GM11168 (cell line): Measurements from ENCODE around the gene CAMK1G.

Experiments used
- in situ Hi-C: fragments of 300-500 bp; cut with MboI; formaldehyde crosslinking; loops from one replicate; pipeline ENCODE4 v1.12.0; 2022; ENCODE audit warnings: low sequenced_read_pairs; ENCODE audit not compliant: unreplicated experiment

The CAMK1G gene

DNA sequence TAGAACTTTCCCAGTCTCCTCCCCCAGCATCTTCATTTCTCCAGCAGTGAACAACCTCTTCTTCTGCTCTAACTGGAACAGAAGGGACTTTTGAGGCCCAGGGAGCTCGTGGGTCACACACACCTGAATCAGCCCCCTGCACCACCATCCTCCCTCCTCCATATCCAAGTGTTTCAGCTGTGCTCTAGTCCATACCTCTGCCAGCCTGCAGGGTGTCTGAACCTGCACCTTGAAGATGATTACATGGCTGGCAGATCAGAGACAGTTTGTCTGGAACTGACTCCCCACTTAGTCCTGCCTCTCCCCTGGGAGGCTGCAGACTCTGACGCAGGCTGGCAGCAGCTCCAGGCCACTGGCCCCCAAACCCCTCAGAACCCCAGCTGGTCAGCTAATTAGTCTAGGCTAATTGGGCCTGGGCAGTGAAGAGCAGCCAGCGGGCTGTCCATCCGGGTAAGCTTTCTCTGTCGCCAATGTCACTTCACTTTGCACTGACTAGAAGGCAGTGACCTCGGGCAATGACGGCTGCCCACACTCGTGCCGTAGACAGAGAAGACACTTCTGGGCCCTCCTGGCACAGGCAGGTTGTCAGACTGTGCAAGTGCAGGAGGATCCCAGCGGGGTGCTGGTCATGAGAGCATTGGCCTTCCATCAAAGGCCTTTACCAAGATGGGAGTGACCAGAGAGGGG lies 12.2 kb downstream of the CAMK1G start:
- in situ Hi-C loops = no loop called here

DNA sequence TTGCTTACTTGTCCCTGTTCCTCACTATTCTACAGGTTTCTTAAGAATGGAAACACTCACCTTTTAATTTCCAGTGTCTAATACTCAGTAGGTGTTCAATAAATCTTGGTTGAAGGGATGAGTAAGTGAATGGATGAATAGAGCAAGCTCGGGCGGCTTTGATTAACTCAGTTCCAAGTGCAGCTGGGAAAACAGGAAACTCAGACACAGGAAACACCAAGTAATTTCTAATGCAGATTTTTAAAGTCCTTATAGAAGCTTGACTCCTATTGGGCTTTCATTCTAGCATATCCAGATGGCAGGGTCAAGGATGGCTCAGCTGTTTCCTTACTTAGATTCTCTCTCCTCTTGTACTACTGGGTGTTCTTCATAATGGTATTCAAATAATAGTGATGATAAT lies 14.0 kb downstream of the CAMK1G start:
- in situ Hi-C loops = no loop called here

DNA sequence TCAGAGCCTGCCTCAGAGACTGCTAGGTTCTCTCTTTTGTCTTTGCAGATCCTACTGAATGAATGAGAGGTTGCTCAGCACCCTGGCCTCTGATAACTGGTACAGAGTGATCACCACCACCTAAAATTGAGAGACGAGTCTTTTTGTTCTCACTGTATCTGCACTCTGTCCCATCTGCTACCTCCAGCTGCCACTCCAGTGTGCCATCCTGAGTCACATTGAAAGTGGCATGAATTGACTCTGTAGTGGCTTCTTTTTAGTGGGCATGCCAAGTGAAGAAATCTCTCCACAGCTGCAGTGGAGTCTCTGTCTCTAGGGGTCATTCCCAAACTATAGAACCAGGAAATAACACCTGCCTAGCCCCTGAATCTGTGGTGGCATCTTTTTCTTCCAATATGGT lies 14.7 kb downstream of the CAMK1G start:
- in situ Hi-C loops = no loop called here

DNA sequence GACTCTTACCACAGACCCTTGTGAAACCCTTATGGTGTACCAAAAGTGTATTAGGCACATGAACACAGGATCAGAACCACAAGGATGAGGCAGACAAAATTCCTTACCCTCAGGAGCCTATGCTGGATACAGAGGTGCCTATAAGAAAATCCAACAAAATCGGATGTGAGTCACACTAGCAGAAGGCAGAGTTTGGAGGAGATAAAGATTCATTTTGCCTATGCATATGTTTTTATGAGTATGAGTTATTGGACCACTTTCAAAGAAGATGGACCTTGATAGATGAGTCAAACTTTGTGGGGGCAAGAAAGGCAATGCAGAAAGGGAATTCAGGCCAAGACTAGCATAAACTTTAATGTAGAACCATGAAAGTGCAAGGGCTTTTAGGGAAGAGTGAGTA lies 17.0 kb downstream of the CAMK1G start:
- in situ Hi-C loops = no loop called here

DNA sequence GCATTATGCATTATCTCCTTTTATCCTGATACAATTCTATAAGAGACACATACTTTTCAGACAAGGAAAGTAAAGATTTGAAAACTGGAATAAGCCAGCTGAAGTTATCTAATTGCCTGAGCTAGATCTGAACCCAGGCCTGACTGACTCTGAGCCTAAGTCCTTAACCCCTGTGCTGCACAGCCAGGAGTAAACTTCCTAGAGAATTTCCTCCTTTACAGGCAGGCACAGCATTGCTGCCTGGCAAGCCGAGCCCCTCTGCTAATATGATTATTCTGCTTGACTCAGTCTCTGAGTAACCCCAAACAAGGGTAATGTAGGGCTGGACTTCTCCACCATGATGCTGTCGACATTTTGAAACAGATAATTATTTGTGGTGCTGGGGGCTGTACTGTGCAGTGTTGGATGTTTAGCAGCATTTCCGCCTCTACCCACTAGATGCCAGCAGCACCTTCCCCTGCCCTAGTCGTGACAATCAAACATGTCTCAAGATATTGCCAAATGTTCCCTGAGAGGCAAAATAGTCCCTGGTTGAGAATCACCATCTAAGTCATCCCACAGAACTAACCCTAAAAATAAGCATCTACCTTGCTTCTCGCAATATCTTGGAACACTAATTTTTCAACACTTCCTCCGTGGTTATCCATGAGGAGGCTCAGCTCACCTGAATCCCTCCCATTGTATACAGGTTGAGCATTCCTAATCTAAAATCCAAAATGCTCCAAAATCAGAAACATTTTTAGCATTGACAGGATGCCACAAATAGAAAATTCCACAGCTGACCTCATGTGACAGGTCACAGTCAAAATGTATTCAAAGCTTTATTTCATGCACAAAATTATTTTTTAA lies 18.5 kb downstream of the CAMK1G start:
- in situ Hi-C loops = no loop called here

DNA sequence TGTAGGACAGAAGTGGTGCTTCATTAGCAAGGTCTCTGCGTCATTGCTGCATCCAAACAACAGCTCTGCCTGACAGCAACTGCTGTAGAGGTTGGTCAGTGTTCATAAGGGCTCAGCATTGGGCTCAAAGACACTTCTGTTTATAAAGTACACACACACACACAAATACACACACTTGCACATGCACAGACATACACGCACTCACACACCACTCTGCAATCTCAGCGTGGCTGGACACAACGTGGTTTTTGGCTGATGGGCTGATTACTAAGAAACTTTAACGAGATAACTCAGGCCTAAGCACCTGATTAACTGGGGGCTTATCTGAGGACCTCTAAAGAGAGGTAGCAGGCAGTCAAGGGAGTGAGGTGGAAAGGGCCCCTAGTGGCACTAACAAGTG lies 20.4 kb downstream of the CAMK1G start:
- in situ Hi-C loops = no loop called here

DNA sequence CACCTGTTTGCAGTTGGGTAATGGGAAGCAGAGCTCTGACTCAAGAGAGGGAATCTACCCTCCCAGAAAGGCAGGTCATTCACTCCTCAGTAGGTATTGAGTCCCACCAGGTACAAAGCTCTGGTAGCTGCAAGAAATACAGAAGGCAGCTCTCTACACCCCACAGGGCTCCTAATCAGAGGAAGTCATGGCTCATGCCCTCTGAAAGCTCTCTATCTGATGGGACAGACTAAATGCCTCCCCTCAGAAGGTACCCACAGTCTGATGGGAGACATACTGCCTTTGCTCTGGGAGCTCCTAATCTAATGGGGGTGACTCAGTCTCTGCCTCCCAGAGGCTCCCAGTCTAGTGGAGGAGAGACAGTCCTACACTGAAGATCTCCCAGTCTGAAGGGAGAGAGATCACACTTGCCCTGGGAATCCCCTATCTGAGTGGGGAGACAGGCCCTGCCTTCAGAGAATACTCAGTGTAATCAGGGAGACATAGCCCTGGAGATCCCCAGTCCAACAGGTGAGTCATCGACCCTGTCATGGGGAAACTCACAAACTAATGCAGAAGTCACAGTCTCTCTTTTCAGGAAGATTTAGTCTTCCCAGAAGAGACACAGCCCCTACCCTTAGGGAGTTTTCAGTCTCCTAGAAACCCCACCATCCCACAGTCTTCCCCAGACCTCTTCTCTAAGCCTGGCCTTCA lies 23.7 kb downstream of the CAMK1G start:
- in situ Hi-C loops = no loop called here

DNA sequence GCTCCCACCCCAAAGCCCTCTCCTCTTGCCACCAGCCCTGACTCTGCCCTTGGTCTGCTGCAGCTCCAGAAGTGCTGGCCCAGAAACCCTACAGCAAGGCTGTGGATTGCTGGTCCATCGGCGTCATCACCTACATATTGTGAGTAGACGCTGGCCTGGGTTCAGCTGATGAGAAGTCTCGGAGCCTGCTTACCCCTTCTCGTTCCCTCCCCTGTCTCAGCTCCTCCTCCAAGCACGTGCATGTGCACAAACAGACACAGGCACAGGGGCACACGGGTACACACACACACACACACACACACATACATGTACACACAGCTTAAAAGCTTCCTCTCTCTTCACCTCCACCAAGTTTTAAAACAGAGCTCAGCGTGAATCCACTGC lies 24.3 kb downstream of the CAMK1G start:
- in situ Hi-C loops = no loop called here

DNA sequence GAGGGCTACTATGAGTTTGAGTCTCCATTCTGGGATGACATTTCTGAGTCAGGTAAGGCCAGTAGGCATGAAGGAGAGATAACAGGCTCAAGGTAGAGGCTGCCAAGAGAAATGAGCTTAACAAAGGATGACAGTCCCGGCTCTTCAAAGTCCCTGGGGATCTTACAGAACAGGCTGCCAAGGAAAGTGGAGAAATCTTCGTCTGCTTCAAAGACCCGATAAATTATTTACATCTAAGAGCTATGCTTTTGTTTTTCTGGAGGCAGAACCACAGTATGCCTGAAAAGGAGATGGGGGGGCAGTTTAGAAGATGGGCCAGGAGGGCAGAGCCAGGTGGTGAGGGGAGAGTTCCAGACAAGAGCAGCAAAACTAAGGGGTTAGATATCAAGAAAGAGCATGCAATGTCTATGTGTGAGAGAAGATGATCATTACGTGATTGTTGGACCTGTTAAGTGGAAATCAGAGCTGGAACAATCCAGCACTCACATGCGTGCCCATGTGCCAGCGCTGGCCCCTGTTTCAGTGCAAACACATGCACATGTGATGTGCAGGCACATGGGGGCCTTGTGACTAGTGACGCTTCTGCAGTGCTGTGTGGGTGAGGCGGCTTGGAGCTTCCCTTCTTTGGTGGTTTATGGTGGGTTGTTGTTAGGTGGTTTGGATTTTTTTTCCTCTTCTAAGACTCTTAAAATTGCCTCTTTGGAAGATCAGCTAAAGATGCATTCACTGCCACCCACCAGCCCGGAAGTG lies 25.7 kb downstream of the CAMK1G start:
- in situ Hi-C loops = no loop called here

DNA sequence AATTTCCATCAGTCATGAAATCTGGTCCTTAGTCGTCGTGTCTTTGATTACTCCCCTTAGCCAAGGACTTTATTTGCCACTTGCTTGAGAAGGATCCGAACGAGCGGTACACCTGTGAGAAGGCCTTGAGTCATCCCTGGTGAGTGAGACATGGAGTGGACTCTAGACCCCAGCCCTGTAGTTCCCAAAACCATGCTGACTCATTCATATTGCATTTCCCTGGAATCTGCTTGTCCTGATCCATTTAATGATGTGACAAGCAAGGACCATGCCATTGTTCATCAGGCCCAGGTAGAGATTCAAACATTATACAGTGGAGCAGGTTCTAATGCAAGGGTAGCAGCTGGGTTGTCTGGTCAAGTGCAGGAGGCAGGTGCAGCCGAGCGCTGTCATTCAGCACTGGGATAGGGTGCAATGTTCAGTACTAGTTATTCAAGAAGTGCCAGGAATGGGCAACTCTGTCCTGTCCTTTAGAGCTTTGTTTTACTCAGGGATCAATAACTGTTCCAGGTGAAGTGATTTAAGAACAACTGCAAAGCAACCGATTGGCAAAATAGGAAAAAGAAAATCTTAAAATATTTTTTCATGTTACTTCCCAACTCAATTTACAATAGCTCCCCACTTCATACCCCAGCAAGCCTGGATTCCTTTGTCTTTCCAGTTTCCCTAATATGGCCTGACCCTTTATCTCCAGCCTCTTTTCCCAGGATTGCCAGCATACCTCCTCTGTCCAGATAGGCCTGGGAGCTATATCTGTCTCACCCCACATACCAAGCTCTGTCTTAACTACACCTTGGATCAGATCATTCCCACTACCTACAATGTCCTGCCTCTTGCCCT lies 26.5 kb downstream of the CAMK1G start:
- in situ Hi-C loops = no loop called here

DNA sequence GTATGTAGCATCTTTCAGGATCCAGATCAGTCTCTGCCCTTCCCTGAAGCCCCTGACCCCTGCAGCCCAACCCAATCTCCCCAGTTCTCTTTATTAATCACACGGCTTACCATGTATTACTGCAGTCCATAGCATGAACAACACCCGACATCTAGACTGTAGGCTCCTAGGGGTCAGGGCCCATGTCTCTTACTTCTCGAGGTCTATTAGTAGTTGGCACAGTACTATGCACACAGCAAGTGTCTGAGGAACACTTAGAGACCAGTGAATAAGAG lies 27.1 kb downstream of the CAMK1G start:
- in situ Hi-C loops = no loop called here

DNA sequence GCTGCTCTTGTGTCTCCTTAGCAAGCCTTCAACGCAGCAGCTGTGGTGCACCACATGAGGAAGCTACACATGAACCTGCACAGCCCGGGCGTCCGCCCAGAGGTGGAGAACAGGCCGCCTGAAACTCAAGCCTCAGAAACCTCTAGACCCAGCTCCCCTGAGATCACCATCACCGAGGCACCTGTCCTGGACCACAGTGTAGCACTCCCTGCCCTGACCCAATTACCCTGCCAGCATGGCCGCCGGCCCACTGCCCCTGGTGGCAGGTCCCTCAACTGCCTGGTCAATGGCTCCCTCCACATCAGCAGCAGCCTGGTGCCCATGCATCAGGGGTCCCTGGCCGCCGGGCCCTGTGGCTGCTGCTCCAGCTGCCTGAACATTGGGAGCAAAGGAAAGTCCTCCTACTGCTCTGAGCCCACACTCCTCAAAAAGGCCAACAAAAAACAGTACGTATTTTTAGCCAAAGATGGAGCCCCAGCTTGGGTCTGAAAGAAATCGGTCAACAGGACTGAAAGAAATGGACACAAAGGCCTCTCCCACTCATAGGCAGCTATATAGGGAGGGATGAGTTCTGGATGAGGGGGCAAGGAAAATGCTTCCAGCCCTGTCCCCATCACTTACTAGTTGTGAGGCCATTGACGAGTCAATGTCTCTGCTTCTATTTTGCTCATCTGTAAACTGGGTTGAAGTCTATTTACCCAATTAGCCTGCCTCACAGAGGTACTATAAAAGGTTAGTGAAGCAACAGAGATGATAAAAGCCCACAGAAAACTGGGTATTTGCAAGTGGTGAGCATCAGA lies 28.5 kb downstream of the CAMK1G start:
- in situ Hi-C loops = no loop called here

DNA sequence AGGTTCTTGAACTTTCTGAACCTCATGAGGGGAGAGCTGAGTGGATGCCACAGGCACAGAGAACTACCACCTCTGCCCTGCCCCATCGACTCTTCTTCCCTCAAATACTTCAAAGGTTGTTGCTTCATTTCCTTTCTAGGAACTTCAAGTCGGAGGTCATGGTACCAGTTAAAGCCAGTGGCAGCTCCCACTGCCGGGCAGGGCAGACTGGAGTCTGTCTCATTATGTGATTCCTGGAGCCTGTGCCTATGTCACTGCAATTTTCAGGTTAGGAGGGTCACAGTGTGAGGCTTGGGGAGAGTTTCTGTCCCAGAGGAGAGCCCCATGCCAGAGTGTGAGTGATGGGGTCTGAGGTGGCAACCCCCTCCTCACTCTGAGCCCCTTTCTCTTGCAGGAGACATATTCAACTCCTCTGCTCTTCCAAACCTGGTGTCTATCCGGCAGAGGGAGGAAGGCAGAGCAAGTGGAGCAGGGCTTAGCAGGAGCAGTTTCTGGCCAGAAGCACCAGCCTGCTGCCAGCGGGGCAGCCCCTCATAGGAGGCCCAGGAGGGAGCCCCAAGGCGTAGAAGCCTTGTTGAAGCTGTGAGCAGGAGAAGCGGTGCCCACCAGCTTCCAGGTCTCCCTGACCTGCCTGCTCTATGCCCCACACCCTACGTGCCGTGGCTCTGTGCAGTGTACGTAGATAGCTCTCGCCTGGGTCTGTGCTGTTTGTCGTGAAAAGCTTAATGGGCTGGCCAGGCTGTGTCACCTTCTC lies 29.3 kb downstream of the CAMK1G start:
- in situ Hi-C loops = no loop called here

DNA sequence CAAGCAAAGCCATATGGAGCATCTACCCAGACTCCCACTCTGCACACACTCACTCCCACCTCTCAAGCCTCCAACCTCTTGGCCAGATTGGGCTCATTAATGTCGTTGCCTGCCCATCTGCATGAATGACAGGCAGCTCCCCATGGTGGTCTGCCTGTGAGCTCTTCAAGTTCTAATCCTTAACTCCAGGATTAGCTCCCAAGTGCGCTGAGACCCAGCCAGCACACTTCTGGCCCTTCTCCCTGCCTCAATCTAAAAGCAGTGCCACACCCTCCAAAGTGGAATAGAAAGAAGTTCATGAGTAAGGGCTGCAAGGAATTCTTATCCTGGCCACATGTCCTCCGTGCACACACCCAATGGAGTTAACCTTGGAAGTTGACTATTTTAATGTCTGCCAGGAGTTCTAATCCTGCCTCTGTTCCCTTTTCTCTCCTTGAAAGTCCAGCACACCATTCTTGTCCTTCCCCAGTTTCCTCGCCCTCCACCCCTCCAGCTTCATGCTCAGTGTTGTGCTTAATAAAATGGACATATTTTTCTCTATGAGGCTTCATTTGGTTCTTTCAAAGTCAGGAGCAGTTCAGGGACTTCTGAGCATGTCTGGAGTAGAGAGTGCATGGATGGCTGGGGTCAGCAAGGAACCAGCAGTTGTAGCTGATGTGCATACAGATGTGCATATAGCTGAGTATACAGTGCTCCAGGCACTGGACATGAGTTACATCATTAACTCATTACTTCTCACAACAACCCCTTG lies 30.1 kb downstream of the CAMK1G start:
- in situ Hi-C loops = no loop called here

DNA sequence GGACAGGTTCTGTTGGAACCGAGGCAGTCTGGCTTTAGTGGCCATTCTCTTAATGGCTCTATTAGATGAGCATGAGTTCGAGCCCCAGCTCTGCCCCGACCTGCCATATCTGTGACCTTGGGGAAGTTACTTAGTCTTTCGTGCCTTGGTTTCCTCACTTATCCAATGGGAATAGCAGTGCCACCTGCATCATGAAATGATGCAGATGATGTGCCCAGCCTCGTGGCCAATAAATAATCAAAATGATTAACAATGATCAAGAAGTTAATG lies 30.6 kb downstream of the CAMK1G start:
- in situ Hi-C loops = no loop called here

DNA sequence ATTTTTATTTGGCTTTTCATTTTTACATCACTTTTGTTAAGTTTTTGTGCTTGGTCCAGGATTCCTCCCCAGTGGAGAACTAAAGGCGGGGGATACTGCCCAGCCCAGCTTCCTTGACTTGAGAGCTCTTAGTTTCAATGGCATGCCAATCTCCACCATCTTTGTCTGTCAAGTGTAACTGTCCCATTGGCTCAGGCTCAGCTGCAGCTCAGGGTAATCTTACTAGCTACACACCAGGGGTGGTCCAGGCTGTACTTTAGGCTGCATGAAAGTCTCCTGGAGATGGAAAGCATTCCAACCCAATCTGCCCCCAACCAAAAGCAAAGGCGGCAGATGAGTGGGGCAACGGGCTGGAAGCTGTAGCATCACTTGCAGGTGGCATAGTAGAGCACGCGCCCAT lies 31.4 kb downstream of the CAMK1G start:
- in situ Hi-C loops = no loop called here

DNA sequence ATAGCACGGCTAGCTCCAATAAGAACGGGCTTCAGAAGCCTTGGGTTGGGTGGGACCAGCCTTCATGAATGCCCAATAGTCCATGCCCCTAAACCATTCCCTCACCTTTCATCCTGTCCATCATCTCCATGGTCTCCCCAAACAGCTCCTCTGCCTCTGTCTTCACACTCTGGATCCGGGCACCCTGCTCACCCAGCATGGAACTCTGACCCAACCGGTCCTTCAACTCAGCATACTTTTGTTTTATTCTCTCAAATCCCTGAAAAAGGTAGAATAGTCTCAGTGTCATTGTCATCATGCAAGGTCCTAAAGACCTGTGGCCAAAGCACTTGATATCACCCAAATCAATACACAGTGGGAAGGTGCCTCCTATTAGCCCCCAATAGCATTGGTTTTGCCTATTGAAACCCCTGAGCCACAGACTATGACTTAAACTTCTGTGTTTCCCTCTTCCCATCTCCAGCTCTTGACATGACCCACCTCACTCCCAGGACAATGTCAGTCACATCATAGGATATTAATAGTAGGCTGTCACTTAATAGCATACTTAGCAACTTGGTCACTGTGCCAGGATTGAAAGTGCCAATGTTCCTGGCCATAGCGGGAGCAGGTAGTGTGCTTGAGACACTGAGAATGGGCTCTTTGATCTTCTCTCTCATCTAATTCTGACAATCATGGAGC lies 33.0 kb downstream of the CAMK1G start:
- in situ Hi-C loops = no loop called here
